Left forelimb (tissue), 1 donor: Measurements from ENCODE around the gene KLRK1.
"Not testable (repeated sequence)": the region's sequence is repeated elsewhere in the genome, so short reads cannot be mapped to it uniquely, and the experiment has no call there.

Experiments
- DNase-seq: peaks from one replicate; pipeline ENCODE4 v3.0.0-alpha.2; 2018; ENCODE audit warnings: low spot score

The KLRK1 gene

DNA sequence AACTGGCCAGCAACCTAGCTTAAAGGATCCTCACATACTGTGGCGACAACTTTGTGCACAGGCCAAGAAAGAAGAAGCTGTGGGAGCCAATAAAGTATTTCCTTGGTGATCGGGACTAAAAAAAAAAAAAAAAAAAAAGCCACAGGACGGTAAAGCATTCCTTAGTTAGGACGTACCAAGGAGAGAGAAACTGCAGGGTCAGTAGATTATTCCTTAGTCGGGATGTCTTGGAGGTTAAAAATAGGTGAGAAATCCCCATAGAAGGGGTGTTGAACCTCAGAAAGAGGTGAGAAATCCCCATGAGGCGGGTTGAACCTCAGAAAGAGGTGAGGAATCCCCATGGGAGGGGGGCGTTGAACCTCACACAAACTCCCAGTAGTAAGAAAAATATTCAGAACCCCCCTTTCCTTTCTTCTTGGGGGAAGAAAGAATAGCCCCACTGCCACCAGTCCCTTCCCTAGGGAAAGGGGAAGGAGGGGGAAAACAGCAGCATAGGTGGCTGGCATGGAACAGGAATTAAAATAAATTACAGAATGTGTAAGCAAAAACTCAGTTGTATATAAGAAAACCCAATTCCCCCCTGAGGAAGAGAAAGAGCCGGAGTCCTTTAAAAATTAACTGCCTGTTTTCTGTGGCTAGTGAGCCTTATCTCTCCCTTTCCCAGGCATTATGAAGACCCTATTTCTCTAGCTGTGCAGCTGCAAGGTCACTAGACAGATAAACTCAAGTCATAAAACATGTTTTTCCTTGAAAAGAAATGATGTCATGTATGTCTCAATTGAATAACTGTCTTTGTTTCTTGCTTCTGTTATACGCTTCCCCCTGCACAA, 26.8 kb downstream of the KLRK1 start:
- DNase-seq, result no peak

DNA sequence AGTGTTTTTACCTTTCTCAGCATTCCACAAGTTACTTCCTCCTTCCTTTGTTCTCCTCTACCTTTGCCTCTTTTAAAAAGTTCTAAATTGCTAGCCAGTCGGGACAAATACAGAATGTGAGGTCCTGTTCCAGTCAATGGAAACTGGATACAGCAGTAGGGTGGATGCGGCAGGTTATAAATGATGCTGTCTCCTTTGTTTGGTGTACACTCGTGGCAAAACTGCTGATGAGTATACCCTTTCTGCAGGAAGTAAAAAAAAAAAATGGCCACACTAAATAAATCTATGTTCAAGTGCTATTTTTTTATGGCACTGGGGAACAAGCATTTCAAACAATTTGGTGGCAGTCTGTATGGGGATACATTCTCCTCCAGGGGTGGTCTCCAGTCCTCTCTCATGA, 27.5 kb downstream of the KLRK1 start:
- DNase-seq, result no peak

GRCh38 chr12:10361622-10362021, 28.2 kb downstream of the KLRK1 start:
- DNase-seq, result no peak

DNA sequence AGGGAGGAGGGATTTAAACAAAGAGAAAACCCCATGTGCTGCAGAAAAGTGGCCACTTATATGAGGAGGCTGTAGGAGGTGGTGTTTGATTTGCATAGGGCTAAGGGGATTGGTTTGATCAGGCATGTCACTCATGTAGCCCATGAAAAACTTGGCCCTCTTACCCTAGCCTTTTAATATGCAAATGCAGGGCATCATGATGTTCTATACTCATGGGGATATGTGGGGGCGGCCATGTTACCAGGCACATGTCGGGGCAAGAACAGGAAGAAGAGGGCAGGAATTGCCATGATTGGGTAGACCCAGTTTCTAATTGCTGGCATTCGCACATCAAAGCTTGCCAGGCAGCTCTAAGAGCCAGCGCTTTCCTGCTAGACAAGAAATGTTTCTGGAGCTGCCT, 28.8 kb downstream of the KLRK1 start:
- DNase-seq, result no peak

GRCh38 chr12:10358969-10359368, 30.9 kb downstream of the KLRK1 start:
- DNase-seq, result no peak

DNA sequence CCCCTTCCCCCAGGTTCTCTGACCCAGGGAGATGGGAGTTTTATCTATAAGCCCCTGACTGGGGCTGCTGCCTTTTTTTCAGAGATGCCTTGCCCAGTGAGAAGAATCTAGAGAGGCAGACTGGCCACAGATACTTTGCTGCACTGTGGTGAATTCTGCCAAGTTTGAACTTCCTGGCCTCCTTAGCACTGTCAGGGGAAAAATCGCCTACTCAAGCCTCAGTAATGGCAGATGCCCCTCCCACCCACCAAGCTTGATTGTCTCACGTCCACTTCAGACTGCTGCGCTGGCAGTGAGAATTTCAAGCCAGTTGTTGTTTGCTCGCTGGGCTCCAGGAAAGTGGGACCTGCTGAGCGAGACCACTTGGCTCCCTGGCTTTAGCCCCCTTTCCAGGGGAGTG, 31.7 kb downstream of the KLRK1 start:
- no peak for DNase-seq

DNA sequence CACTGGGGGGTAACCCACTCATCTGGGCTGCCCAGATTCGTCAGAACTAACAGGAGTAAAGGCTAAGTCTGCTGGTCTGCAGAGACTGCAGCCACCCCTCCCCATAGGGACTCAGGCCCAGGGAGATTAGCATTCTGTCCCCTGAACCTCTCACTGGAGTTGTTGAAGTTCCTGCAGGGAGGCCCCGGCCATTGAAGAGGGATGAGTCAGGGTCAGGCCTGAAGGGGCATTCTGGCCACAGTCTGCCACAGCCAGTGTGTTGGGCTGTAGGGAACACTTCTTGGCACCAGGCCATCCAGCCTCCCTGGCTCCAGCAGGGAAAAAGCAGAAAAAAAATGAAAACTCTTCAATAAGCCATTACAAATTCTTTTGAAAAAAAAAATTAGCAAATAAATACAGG, 35.3 kb downstream of the KLRK1 start:
- no peak for DNase-seq

DNA sequence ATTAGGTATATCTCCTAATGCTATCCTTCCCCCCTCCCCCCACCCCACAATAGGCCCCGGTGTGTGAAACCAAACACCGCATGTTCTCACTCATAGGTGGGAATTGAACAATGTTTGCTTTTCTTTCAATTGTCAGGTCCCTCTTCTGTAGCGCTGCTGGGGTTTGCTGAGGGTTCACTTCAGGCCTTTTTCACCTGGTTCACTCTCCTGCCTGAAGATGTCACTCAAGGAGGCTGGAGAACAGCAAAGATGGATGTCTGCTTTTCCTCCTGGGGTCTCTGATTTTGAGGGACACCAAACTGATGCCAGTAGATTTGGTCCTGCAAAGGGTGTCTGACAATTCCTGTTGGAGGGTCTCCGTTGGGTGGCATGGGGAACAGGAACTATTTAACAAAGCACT, 35.8 kb downstream of the KLRK1 start:
- no peak for DNase-seq

GRCh38 chr12:10351457-10351856, 38.4 kb downstream of the KLRK1 start:
- not testable (repeated sequence) for DNase-seq

DNA sequence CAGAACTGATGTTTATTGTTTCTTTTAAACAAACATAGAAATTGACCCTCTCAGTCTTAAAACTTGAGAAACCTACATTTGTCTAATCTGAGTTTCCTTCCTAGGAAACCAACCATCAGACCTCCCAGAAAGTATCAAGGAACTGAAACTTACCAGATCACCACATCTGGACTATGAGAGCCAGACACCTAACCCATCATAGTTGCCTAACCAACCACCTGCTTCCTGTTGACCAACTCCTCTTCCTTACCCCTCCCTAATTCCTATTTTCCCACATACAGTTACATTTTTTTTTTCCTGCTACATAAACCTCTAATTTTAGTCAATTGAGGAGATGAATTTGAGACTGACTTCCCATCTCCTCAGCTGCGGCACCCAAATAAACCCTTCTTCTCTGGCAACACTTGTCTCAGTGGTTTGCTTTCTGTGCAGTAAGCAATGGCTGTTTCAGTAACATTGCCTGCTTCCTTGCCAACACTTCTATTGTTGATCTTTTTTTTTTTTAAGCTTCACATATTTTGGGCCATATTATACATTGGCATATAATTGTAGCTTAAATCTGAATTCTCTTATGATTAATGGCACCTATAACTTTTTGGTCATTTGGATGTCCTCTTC, 47.8 kb downstream of the KLRK1 start:
- DNase-seq, result no peak

GRCh38 chr12:10340946-10341345, 48.9 kb downstream of the KLRK1 start:
- not testable (repeated sequence) for DNase-seq

GRCh38 chr12:10339053-10339840, 50.6 kb downstream of the KLRK1 start:
- no peak for DNase-seq

GRCh38 chr12:10338470-10338869, 51.4 kb downstream of the KLRK1 start:
- not testable (repeated sequence) for DNase-seq

DNA sequence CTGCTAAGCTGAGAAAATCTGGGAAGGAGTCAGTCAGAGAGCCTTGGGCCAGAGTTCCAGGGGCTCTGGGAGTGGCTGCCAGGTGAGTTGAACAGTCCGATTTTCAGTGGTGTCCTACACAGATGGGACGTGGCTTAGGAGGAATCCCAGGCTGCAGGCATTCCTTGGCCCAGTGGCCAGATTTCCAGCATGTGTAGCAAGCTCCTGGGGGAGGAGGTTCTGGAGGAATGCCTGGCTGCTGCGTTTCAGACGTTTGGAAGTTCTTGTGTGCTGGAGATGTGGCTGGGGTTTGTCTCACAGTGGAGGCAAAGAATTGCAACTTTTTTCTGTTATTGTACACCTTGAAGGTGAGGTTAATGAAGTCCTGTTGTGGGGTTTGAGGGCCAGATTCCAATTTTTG, 53.6 kb downstream of the KLRK1 start:
- not testable (repeated sequence) for DNase-seq

DNA sequence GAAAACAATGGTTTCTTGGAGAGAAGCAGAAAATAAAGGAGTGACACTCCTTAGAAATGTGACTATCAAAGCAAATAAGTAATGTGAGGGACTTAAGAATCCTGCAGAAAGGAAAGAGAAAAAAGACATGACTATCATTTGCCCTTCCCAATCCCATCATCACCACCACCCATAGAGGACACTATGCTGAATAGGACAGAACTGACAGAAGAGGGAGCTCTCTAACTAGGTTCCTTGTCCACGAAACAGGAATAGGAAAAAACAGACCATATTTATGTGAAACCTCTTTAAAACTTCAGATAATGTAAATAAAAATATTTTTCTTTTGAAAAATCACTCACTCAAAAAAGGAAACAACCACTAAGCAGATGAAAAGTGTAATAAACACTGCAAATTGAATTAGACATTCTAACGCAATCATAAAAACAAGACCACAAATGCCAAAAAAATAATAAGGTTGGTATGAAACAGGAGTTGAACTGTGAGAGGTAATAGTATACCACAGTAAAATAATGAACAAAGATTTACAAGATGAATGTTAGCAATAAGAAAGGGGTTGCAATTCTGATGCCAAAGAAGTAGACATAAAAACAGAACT, 58.1 kb downstream of the KLRK1 start:
- DNase-seq, result no peak

DNA sequence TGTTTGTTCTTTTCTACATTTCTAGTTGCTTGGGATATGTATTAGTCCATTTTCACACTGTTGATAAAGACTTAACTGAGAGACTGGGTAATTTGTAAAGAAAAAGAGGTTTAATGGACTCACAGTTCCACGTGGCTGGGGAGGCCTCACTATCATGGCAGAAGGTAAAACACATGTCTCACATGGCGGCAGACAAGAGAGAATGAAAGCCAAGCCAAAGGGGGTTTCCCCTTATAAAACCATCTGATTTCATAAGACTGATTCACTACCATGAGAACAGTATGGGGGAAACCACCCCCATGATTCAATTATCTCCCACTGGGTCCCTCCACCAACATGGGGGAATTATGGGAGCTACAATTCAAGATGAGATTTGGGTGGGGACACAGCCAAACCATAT, 61.1 kb downstream of the KLRK1 start:
- not testable (repeated sequence) for DNase-seq
